ENCODE measurements around the gene TRIP11.

Gene TRIP11

DNA sequence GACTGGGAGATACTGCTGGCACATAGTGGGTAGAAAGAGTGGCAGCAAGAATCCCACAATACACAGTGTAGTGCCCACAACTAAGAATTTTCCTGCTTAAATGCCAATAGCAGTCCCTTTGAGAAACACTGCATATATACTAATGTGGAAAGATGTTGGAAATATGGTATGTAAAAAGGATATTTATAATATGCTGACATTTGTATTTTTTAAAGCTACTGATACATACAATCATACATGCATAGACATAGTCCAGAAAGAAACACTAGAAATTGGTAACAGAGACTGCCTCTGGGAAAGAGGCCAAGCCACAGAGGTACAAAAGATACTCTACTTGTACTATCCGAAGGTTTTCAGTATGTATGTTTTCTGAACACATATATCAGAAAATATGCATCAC is 30.3 kb downstream of the TRIP11 start:
- Histone ChIP-seq H3K27ac (no peak overlapping the region), H3K4me3 (no peak overlapping the region)
- DNase-seq (ENCODE audit: low spot score): no peak

DNA sequence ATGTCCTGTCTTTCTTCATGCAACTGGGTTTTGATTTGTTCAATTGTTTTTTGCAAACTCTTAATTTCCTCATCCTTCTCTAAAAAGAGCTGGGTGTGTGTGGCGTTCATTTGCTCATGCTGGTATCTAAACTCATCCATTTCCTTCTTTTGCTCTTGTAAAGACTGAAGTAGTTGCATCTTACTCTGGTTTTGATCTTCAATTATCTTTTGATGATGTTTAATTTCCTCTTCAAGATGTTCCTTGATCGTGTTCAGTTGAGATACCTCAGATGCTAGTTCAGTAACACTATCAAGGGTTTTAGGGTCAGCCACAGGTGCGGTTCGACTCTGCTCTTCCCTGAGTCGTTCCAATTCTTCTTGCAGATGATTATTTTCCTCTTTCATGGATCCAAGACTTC is 34.8 kb downstream of the TRIP11 start:
- DNase-seq (ENCODE audit: low spot score): no peak
- TF ChIP-seq, protein P1, sequence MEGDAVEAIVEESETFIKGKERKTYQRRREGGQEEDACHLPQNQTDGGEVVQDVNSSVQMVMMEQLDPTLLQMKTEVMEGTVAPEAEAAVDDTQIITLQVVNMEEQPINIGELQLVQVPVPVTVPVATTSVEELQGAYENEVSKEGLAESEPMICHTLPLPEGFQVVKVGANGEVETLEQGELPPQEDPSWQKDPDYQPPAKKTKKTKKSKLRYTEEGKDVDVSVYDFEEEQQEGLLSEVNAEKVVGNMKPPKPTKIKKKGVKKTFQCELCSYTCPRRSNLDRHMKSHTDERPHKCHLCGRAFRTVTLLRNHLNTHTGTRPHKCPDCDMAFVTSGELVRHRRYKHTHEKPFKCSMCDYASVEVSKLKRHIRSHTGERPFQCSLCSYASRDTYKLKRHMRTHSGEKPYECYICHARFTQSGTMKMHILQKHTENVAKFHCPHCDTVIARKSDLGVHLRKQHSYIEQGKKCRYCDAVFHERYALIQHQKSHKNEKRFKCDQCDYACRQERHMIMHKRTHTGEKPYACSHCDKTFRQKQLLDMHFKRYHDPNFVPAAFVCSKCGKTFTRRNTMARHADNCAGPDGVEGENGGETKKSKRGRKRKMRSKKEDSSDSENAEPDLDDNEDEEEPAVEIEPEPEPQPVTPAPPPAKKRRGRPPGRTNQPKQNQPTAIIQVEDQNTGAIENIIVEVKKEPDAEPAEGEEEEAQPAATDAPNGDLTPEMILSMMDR (IDR thresholded peaks at IDR 0.05): no peak

More for the DNA sequence above, 30.3 kb downstream of the TRIP11 start:
- TF ChIP-seq, protein P1 (IDR thresholded peaks at IDR 0.05): no peak

DNA sequence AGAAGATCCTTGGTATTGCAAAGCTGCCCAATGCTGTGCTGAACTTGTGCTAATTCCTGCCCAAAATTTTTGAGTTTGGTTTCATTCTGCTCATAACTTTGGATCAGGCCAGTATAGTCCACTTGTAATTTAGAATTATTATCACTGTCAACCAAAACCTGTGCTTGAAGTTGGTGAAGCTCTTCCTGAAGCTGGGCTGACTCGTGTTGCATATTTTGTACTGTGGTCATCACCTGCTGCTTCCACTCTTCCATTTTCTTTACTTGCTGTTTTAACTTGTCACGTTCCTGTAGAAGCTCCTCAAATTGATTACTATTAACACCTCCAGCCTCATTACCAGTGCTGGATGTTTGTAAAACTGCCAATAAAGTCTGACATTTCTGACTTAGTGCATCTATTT is 35.8 kb downstream of the TRIP11 start:
- H3K4me3 ChIP-seq: no peak overlapping the region
- DNase-seq (ENCODE audit: low spot score): no peak
- H3K27ac ChIP-seq: no peak overlapping the region
- TF ChIP-seq, protein P1 (IDR thresholded peaks at IDR 0.05): no peak

More for the DNA sequence above, 34.8 kb downstream of the TRIP11 start:
- no peak overlapping the region for H3K27ac ChIP-seq
- no peak overlapping the region for H3K4me3 ChIP-seq

DNA sequence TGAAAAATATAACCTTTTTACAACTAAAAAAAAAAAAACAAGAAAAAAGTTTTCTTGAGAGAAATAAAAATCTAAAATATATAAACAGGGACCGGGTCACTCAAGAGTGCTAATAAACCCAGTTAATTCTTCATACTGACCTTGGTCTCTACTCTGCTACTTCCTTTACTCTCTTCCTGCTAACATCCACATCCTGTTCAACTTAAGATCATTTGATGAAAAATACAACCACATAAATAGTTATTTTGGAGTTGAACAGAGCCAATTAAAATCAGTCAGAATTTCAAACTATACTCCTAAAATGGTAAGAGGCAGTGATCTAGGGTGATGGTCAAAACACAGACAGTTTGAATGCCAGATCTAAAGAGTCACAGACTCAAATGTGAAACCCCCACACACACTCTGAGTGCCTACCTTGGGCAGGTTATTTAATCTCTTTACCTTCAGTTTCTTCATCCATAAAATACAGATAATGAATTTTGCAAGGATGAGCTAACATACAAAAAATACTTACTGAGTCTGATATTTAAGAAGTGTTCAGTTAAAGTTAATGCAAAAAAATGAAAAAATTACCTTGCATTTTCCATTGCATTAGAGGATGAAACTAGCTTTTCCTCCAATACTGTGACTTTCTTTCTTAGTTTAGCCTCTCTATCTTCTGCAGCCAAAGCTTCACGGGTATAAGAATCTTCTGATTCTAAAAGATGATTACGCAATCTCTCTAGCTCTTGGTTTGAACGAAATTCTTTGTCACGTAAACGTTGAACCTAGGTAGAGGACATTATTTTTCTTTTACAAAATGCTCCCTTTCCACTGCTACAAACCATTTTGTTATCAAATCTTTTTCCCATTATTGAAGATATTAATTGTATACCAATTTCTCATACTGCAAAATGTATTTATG is 40.9 kb downstream of the TRIP11 start:
- H3K27ac ChIP-seq: no peak overlapping the region
- TF ChIP-seq, protein P1 (IDR thresholded peaks at IDR 0.05): no peak
- no peak for DNase-seq (ENCODE audit: low spot score)
- no peak overlapping the region for H3K4me3 ChIP-seq

DNA sequence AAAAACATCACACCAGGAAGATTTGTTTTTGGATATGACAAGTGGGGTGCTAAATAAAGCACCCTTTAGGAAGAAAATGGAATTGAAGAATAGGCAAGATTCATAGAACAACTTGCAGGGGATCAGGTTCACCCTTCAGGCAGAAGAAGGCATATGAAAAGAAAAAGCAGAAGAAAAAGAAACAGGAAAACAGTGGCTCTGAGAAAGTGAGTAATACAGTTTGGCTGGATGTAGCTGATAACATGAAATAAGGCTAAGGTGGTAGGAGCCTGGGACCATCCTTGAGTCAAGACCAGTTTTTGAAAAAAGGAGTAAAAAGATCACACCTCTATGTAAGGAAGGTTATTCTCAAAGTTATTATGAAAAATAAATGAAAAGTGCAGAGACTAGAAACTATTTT is 42.4 kb downstream of the TRIP11 start:
- no peak for DNase-seq (ENCODE audit: low spot score)
- Histone ChIP-seq H3K4me3 (no peak overlapping the region), H3K27ac (no peak overlapping the region)
- TF ChIP-seq, protein P1 (IDR thresholded peaks at IDR 0.05): no peak

DNA sequence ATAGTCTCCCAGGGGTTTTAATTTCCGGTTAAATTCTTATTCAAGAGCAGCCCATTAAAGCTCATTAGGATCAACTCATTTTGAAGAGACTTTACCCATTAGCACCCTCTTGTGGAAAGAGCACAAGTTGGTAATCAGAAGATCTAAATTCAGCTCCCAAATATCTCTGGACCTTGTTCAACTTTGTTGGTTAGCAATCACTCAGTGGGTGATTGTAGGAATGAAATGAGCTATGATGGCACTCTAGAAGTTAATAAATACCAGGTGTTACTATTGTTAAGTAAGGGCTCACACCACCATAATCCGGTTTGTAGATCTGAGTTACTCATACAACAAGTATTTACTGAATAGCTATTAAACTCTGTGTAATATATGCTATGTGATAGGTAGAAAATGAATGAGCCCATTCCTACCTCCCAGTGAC is 42.9 kb downstream of the TRIP11 start:
- no peak overlapping the region for H3K4me3 ChIP-seq
- TF ChIP-seq, protein P1 (IDR thresholded peaks at IDR 0.05): peak; percentile 31
- DNase-seq (ENCODE audit: low spot score): no peak
- no peak overlapping the region for H3K27ac ChIP-seq

DNA sequence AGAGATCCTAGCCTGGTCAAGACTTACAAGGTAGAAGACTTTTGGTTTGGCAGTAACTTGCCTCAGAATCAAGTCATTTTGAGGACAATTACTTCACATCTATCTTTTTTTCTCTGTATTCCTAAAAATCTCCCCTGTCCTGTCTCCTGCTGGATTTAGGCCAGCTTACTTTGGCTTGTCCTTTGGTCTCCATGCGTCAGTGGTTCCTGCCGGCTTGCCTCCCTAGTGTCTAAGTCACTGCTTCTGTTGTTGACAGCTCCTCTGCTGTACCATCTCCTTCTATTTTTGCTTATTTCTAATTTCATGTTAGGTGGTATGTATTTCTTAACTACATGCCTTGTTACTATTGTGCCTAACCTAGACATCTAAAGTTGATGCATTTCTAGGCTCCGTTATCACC is 52.7 kb downstream of the TRIP11 start:
- TF ChIP-seq, protein P1 (IDR thresholded peaks at IDR 0.05): no peak
- DNase-seq (ENCODE audit: low spot score): no peak
- Histone ChIP-seq H3K27ac (peak overlapping the region in 1 of 2 donors; percentile 46), H3K4me3 (no peak overlapping the region)

Data from coronary artery (tissue), 2 donors.